RWPE2 (cell line): Measurements from ENCODE around the gene HIGD1C.

ENCODE experiments used
- ATAC-seq: fragments of 200-7000 bp; cut with Tn5 transposase; 3 replicates; pipeline ENCODE4 v1.9.1; 2021; ENCODE audit warnings: low read depth
- DNase-seq: peaks from one replicate; pipeline ENCODE4 v3.0.0-alpha.2; 2020; ENCODE audit warnings: low spot score
- H3K27ac ChIP-seq: fragments of 450-650 bp; 2 replicates; pipeline ENCODE4 v1.5.1; 2017; ENCODE audit warnings: mild to moderate bottlenecking; ENCODE audit not compliant: poor library complexity, severe bottlenecking
- H3K27me3 ChIP-seq: fragments of 250-450 bp; sonication (Bioruptor Pico); 2 replicates; pipeline ENCODE4 v1.5.1; 2021; ENCODE audit warnings: mild to moderate bottlenecking, moderate library complexity; ENCODE audit not compliant: insufficient read depth, poor library complexity, severe bottlenecking
- H3K36me3 ChIP-seq: fragments of 250-450 bp; sonication (Bioruptor Pico); 2 replicates; pipeline ENCODE4 v1.5.1; 2020; ENCODE audit warnings: low read depth, mild to moderate bottlenecking, moderate library complexity
- H3K4me1 ChIP-seq: fragments of 250-450 bp; sonication (Bioruptor Pico); 2 replicates; pipeline ENCODE4 v1.5.1; 2021; ENCODE audit warnings: mild to moderate bottlenecking, moderate library complexity; ENCODE audit not compliant: insufficient read depth, poor library complexity, severe bottlenecking
- H3K4me3 ChIP-seq: fragments of 250-450 bp; sonication (Bioruptor Pico); 2 replicates; pipeline ENCODE4 v1.5.1; 2021; ENCODE audit warnings: mild to moderate bottlenecking, moderate library complexity; ENCODE audit not compliant: severe bottlenecking
- H3K9me3 ChIP-seq: fragments of 250-450 bp; sonication (Bioruptor Pico); 2 replicates; pipeline ENCODE4 v1.5.1; 2021; ENCODE audit warnings: mild to moderate bottlenecking, moderate library complexity; ENCODE audit not compliant: severe bottlenecking
- CTCF ChIP-seq: fragments of 450-650 bp; IDR thresholded peaks from one replicate; pipeline ENCODE4 v1.5.1; 2017; ENCODE audit warnings: mild to moderate bottlenecking, moderate library complexity; ENCODE audit not compliant: poor library complexity, severe bottlenecking

The HIGD1C gene

GRCh38 chr12:50990791-50991190 lies 38.4 kb downstream of the HIGD1C start:
- H3K4me1 ChIP-seq: no peaks in the 10 kb centered on the region
- ATAC-seq (no peak), DNase-seq (no peak)
- no peaks in the 10 kb centered on the region for H3K9me3 ChIP-seq
- H3K27ac ChIP-seq: no peak overlapping the region
- H3K4me3 ChIP-seq: no peak overlapping the region
- H3K27me3 ChIP-seq: no peaks in the 10 kb centered on the region
- H3K36me3 ChIP-seq: peaks cover 72% of the 10 kb centered on the region
- TF ChIP-seq CTCF: no peak

GRCh38 chr12:50991291-50991690 lies 38.9 kb downstream of the HIGD1C start:
- H3K4me1 ChIP-seq: no peaks in the 10 kb centered on the region
- H3K4me3 ChIP-seq: no peak overlapping the region
- ATAC-seq: no peak

GRCh38 chr12:50992819-50993218 lies 40.5 kb downstream of the HIGD1C start:
- DNase-seq: no peak

More at GRCh38 chr12:50991291-50991690, 38.9 kb downstream of the HIGD1C start:
- Histone ChIP-seq H3K27ac (no peak overlapping the region), H3K36me3 (peaks cover 72% of the 10 kb centered on the region), H3K9me3 (no peaks in the 10 kb centered on the region), H3K27me3 (no peaks in the 10 kb centered on the region)
- DNase-seq: no peak
- no peak for TF ChIP-seq CTCF

GRCh38 chr12:50999093-50999492 lies 46.7 kb downstream of the HIGD1C start:
- no peaks in the 10 kb centered on the region for H3K9me3 ChIP-seq
- H3K4me1 ChIP-seq: peaks cover 6% of the 10 kb centered on the region
- DNase-seq (no peak), ATAC-seq (no peak)
- no peak for TF ChIP-seq CTCF
- no peak overlapping the region for H3K27ac ChIP-seq
- H3K27me3 ChIP-seq: no peaks in the 10 kb centered on the region
- H3K4me3 ChIP-seq: no peak overlapping the region
- H3K36me3 ChIP-seq: peaks cover 64% of the 10 kb centered on the region

More at GRCh38 chr12:50992819-50993218, 40.5 kb downstream of the HIGD1C start:
- no peak for ATAC-seq
- Histone ChIP-seq H3K36me3 (peaks cover 83% of the 10 kb centered on the region), H3K4me3 (no peak overlapping the region), H3K27ac (no peak overlapping the region), H3K27me3 (no peaks in the 10 kb centered on the region), H3K4me1 (no peaks in the 10 kb centered on the region), H3K9me3 (no peaks in the 10 kb centered on the region)
- TF ChIP-seq CTCF: no peak

GRCh38 chr12:51000245-51000644 lies 47.9 kb downstream of the HIGD1C start:
- H3K27me3 ChIP-seq: no peaks in the 10 kb centered on the region
- peak; percentile 23; the same call in 1 of the 3 replicates for ATAC-seq
- no peak for DNase-seq
- H3K4me1 ChIP-seq: peaks cover 6% of the 10 kb centered on the region
- no peak overlapping the region for H3K27ac ChIP-seq
- H3K4me3 ChIP-seq: no peak overlapping the region
- no peak for TF ChIP-seq CTCF
- H3K36me3 ChIP-seq: peaks cover 64% of the 10 kb centered on the region
- no peaks in the 10 kb centered on the region for H3K9me3 ChIP-seq
